ENCODE results near the gene TMEM229B. TPM values are rescaled to one million over a fixed set of nuclear protein-coding genes. Genes with fewer than 3 reads are reported as not detected.

TMEM229B gene
- polyA plus RNA-seq, 1 of the 3 experiments (the other 2 are of a cell fraction) = 0.16 TPM

DNA sequence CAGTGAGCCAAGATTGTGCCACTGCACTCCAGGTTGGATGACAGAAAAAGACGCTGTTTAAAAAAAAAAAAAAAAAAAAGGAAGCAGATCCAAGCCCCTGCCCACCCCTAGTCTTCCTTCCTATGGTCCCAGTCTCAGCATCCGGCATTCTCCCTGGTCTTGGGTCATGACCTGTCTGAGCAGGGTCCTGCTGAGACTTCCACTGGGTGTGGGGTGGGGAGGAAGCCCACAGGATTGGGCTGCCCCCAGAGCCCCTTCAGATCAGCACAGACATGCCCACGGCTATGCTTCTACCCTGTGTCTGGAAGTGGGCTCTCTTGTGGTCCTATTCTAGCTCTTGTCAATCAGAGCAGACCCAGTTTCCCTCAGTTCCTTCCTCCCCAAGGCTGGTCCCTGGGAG is 64.0 kb downstream of the TMEM229B start:
- TF ChIP-seq RCOR1 (IDR thresholded peaks at IDR 0.05; ENCODE audit: low read length) (no peak), POLR2AphosphoS5 (IDR thresholded peaks at IDR 0.05; ENCODE audit: low read depth, low read length) (no peak), TEAD4 (IDR thresholded peaks at IDR 0.05; ENCODE audit: borderline replicate concordance, insufficient read depth) (no peak), USF2 (IDR thresholded peaks at IDR 0.05; ENCODE audit: borderline replicate concordance, low read depth, low read length) (no peak), EP300 (IDR thresholded peaks at IDR 0.05; ENCODE audit: borderline replicate concordance in 1 of 2, low read depth in 1 of 2, low read length in 1 of 2) (no peak), ELF1 (IDR thresholded peaks at IDR 0.05) (no peak), TCF12 (IDR thresholded peaks at IDR 0.05) (no peak), FOXJ3 (CRISPR knock-in tag; IDR thresholded peaks at IDR 0.05) (no peak), SMC3 (IDR thresholded peaks at IDR 0.05; ENCODE audit: low read depth, low read length) (no peak), YY1 (IDR thresholded peaks at IDR 0.05; ENCODE audit: low read depth) (no peak), FOXM1 (IDR thresholded peaks at IDR 0.05; ENCODE audit: low read depth) (no peak), RXRA (IDR thresholded peaks at IDR 0.05; ENCODE audit: borderline replicate concordance, low read depth) (no peak), IRF3 (IDR thresholded peaks at IDR 0.05; ENCODE audit: low read depth, low read length) (no peak), EZH2phosphoT487 (IDR thresholded peaks at IDR 0.05; ENCODE audit: borderline replicate concordance, low read depth) (no peak)
- TF ChIP-seq, protein P1, sequence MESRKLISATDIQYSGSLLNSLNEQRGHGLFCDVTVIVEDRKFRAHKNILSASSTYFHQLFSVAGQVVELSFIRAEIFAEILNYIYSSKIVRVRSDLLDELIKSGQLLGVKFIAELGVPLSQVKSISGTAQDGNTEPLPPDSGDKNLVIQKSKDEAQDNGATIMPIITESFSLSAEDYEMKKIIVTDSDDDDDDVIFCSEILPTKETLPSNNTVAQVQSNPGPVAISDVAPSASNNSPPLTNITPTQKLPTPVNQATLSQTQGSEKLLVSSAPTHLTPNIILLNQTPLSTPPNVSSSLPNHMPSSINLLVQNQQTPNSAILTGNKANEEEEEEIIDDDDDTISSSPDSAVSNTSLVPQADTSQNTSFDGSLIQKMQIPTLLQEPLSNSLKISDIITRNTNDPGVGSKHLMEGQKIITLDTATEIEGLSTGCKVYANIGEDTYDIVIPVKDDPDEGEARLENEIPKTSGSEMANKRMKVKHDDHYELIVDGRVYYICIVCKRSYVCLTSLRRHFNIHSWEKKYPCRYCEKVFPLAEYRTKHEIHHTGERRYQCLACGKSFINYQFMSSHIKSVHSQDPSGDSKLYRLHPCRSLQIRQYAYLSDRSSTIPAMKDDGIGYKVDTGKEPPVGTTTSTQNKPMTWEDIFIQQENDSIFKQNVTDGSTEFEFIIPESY (IDR thresholded peaks at IDR 0.05; ENCODE audit: borderline replicate concordance, low read depth) = no peak
- ChIA-PET POLR2A (no interaction called here), CTCF (interaction anchor here (0.7 to 15.0 kb wide), 6 partner anchors 90 to 280 kb away, joined by 3 to 319 read pairs (median 4); partner anchors contain the start of gene PLEKHH1)
- H3K4me2 ChIP-seq = no peak overlapping the region
- H2AFZ ChIP-seq (ENCODE audit: low read depth) = no peak overlapping the region
- H3K4me1 ChIP-seq (ENCODE audit: control insufficient read depth in 1 of 2, insufficient read depth in 2 of 2, low read depth in 1 of 2, low read length in 1 of 2) = no peaks in the 10 kb centered on the region
- H3K27me3 ChIP-seq (ENCODE audit: insufficient read depth) = no peaks in the 10 kb centered on the region
- no peak overlapping the region for H3K4me3 ChIP-seq (ENCODE audit: low read depth in 2 of 2, low read length in 1 of 2)
- no peaks in the 10 kb centered on the region for H3K79me2 ChIP-seq (ENCODE audit: insufficient read depth)
- H3F3A ChIP-seq (replicated peaks; ENCODE audit: insufficient read depth) = no peaks in the 10 kb centered on the region
- H4K20me1 ChIP-seq (ENCODE audit: insufficient read depth) = no peaks in the 10 kb centered on the region
- DNase-seq = no peak
- no peaks in the 10 kb centered on the region for H3K9me3 ChIP-seq
- no peak overlapping the region for H3K27ac ChIP-seq (ENCODE audit: low read depth in 2 of 2, low read length in 1 of 2)
- H3K9ac ChIP-seq = no peak overlapping the region
- 35% methylated on average over 2 of the region's 3 CpGs for WGBS (ENCODE audit: low lambda C conversion rate)
- H3K36me3 ChIP-seq (replicated peaks in 1 of 2; ENCODE audit: control insufficient read depth in 1 of 2, insufficient read depth in 2 of 2, low read length in 1 of 2) = no peaks in the 10 kb centered on the region
- H3K9me2 ChIP-seq = no peaks in the 10 kb centered on the region

Measured in SK-N-SH (cell line).